ENCODE results near the gene ABHD12.

The ABHD12 gene

DNA sequence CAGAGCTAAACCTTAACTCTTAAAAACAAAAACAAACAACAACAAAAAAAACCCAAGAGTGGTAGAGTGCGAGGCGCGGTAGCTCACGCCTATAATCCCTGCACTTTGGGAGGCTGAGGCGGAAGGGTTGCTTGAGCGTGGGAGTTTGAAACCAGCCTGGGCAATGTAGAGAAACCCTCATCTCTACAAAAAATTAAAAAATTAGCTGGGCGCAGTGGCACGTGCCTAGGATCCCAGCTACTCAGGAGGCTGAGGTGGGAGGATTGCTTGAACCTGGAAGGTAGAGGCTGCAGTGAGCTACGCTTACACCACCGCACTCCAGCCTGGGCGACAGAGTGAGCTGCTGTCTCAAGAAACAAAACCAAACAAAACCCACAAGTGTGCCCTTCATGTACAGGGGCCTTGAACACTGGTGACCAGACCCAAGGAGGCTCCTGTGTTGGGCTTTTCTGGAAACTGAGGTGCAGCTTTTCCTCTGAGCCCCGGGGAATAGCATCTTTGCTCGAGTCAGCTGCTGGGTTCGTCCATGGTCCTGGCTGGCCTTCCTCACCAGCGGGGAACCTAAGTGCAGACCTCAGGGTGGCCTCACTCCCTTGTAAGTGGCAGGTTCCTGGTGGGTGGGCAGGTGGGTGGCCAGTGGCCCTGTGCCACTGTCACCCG, 102.9 kb downstream of the ABHD12 start:
- DNase-seq, result no peak

DNA sequence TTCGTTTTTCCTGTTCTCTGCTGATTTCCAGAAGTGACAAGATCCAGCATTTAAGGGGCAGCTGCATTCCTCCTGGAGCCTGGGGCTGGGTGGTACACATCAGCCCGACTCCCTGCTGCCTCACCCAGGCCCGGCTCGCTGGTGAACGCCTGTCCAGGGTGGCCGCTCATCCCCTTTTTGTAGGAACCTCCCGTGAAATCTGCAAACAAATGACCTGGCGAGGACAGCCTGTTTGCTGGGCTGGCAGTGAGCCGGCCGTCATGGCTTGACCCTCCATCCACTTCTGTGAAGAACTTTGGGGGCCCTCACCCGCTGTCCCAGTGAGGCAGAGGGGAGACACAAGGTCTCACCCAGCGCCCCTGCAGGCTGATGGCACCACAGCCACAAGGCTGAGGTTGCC, 103.7 kb downstream of the ABHD12 start:
- no peak for DNase-seq

DNA sequence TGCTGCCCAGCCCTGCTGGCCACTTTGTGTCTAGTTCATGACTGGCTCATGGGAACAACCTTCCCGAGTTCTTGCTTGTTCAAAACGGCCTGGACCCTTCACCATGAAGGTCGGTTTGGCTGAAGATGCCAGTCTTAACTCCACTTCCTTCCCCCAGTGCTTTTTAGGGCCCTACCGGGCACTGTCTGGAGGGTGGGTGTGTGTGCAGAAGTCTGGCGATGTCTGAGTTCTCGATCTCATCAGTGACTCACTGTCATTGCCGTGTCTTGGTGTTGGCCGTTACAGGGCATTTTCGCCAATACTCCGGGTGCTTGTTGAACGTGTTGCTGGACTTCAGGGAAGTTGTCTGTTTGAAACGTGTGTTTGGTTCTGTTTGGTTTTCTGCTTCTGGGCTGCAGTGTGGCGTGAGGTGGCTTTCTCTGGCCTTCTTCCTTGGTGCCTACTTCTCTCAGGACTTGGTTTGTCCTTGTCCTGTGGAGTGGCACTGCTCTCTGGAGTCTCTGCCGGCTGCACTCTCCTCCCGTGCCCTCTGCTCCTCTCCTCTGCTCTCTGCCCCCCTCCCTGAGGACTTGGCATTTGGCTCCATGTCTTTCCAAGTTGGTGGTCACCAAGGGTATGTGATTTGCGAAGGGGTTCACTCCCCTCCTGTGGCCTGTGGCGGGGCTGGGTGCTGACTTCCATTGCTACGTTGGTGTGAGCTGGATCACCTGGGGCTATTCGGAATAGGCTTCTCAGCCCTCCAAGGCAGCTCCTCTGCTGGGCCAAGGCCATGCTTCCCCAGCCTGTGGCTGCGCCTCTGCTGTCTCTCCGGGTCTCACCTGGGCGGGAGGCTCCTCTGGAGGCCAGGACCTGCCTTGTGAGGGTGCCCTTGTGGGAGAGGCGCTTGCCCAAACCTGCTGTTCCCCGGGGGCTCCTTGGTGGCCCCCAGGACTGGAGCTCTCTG, 104.5 kb downstream of the ABHD12 start:
- no peak for DNase-seq

DNA sequence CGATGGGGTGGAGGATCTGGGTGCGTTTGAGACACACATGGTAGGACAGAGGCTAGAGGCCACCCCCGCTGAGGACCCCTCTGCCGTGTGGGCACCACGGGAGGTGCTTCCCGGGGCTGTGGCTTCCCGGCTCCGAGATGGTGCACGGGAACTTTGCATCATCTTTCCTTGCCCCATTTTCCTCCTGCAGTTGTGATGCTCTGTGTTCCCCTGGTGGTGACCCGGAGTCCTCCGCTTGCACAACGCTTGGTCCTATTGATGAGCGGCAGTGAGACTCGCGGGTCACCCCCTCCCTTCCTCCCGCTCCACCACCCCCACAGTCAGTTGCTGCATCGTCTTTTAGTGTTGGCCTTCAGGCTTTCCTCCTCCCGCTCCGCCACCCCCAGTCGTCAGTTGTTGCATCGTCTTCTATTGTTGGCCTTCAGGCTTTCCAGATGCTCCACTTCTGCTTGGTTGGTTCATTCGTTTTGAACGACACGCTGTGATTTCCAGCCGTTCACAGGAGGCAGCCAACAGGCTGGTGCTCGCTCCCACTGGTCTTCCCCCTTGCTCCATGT, 105.5 kb downstream of the ABHD12 start:
- no peak for DNase-seq

DNA sequence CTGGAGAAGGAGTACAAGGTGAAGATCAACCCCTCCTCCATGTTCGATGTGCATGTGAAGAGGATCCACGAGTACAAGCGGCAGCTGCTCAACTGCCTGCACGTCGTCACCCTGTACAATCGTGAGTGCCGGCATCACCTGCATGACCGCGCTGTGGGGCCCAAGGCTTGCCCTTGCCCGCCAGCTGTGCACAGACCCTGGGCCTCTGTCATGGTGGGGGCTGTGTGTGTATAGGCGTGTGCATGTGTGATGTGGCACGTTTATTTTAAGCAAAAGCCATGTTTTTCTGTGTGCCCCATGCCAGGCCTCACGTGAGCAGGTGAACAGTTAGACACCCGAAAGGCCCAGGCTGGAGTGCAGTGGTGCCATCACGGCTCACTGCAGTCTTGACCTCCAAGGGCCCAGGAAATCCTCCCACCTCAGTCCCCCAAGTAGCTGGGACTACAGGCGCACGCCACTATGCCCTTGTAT, 106.5 kb downstream of the ABHD12 start:
- DNase-seq, result no peak

DNA sequence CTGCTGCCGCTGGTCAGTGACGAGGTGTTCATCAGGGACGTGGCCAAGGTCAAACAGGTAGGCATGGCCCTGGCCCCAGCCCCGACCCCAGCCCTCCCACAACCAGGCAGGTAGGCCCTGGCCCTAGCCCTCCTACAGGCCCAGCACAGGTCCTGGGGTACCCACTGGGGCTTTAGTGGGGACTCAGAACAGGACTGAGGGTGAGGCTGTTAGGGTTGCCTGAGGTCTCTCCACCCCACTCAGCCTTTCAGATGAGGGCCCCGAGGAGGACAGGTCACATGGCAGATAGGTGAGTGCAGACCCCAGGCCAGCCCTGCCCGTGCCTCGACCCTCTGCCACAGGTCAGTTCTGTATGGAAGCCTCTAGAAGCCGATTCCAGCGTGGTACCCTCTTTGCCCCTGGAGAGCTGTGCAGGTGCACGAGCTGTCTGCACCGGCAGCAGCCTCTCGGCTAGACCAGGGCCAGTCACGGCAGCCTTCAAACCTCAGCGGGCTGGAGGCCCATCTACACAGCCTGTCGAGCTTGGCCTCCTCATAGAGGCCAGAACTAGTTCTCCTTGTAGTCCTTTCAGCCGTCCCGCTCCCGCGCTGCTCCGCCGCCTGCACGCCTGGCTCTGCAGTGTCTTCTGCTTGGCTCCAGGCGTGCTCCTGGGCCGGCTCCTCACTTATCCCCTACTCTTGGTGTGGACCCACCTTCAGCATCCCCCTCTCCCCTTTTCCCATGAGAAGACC, 107.2 kb downstream of the ABHD12 start:
- DNase-seq, result no peak

DNA sequence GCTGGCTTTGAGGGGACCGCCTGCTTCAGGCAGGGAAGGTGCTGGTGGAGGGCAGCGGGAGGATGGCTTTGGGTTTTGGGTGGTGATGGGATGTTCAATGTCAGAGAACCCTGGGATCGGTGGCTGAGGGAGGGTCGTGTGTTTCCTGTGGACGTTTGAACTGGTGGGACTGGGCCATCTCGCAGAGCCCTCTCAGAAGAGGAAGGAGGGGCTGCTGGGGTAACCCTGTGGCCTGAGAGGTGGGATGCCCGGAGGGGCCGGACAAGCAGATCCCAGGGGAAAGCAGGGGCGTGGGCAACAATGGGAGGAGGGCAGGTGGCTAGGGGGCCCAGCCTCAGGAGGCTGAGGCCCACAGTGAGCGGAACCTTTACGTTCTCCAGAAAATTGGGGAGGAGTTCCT, 107.8 kb downstream of the ABHD12 start:
- DNase-seq, result no peak

DNA sequence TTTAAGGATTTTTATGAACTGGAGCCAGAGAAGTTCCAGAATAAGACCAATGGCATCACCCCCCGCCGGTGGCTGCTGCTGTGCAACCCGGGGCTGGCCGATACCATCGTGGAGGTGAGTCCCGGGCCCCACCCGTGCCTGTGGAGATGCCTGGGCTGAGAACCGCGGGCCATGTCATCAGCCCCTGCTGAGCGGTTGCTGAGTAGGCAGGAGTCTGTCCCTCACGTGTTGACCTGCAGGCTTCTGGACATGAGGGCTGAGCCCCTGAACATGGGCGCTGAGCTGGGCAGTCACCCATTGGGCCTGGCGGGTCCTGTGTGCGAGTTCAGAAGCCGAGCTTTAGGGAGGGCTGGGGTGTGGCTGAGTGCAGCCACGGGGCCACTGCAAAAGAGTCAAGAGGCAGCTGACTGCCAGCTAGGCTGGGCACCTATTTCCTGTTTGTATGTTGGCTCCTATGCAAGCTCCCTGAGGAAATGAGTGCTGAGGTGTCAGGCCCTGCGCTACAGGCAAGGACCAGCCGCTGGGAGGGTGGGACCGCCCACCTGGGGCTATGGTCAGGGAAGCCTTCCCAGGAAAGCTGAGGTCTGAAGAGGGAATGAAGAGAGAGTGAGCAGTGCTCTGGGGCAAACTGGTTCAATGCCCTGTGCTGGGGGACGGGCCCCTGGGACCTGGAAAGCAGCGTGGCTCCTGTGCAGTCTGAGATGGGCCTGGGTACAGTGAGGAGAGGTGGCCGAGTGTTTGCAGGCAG, 108.4 kb downstream of the ABHD12 start:
- DNase-seq, result no peak

DNA sequence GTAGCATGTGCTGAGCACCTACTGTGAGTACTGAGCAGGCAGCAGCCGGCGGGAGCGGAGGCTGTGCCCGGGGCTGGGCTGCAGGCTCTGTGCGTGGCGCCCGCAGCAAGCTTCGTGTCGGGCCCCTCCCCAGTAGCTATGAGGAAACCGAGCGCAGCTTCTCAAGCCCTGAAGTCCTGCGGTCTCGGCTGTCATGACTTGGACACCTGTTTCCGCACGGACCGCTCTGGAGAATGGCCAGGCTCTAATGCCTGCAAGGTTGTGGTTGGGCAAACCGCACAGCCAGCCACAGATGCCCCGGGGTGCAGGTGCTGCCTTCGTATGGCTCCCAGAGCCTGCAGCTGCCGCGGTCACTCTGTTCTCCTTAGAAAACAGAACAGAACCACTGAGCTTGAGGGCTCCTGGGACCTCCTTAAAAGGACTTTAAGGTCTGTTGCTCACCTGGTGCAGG, 109.1 kb downstream of the ABHD12 start:
- peak; percentile 35 to 47 for DNase-seq

DNA sequence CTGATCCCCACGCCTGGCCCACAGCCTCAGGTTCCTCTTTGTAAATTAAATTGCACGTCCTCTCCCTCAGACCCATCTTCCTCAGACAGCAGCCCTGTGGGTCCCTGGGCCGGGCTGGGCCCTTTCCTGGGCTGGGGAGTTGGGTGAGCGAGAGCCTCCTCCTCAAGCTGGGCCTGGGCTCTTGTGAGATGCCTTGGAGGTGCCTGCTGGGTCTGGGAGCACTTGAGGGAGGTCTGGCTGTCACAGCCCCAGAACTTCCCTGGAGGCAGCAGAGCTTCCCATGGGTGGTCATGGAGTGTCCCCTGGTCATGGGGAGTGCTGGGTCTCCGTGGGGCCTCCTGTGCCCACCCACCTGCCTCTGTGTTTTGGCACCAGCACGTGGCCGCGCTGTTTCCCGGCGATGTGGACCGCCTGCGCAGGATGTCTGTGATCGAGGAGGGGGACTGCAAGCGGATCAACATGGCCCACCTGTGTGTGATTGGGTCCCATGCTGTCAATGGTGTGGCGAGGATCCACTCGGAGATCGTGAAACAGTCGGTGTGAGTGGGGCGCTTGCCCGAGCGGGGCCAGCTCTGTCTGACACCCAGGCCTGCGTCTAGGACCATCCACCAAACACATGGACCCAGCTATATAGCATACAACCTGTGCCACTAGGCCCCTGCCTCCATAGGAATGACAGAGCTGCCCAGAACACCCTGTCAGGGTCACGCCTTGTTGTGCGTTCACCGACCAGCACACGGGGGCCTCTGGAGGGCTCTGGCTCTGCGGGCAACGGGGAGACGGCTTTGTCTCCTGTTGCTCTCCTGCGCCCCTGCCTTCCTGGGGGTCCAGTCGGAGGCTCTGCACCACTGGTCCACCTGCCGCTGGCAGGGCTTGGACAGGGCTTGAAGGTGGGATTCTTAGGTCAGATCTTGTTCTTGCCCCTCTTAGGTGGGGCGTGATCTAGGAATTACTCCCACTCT, 109.8 kb downstream of the ABHD12 start:
- DNase-seq, result no peak

DNA sequence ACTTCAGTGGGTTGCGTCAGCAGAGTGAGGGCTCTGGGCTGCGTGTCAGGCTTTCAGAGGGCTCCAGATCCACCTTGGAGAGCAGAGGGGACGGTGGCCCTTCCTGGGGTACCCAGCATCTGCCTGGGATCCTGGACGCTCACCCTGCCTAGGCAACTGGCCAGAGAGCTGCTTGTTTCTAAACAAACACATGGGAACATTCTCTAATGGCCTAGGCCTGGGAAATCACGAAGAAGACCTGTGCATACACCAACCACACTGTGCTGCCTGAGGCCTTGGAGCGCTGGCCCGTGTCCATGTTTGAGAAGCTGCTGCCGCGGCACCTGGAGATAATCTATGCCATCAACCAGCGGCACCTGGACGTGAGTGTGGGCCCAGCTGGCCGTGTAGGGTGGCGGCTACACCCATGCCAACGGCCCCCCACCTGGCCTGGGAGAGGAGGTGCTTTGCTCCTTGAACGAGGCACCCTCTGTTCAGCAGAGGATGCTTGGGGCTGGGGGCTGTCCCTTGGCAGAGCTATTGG, 110.5 kb downstream of the ABHD12 start:
- DNase-seq, result no peak

DNA sequence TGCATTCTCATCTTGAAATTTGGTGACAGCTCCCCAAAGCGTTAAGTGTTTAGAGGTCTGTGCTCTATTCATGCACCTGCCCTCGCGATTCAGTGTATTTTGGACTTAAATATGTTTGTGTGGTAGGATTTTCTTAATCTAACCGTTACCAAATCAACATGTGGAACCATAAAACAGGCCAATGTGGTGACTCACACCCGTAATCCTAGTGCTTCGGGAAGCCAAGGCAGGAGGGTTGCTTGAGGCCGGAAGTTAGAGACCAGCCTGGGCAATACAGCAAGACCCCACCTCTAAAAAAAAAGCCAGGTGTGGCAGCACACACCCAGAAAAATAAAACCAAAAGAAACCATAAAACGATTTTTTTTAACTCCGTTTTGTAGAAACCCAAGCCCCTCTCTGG, 111.2 kb downstream of the ABHD12 start:
- DNase-seq, result no peak

DNA sequence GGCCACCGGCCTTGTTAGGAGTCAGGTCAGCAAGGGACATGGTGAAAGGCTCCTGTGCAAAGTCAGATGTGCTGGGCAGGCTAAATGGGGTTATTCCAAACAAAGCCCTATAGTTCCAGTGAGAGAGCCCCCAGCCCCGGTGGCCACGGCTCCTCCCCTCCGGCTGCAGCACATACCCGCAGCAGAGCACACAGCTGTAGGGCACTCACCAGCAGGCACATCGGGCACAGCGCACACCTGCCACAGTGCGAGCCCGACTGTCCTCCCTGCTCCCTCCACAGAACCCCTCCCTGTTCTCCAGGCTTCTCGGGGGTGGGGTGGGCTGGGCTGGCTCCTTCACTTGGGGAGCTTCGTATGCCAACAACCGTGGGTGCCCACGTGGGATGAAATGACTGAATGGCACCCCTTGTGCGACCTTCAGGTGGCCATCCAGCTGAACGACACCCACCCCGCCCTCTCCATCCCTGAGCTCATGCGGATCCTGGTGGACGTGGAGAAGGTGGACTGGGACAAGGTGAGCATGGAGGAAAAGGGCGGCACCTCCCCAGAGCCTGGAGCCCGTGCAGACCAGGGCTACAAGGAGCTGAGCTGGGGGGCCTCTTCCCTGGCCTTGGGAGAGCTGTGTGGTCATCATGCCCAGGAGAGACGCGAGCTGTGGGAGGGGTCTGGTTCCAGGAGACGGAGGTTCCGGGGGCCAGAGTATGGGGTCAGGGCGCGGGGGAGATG, 111.8 kb downstream of the ABHD12 start:
- DNase-seq, result no peak

DNA sequence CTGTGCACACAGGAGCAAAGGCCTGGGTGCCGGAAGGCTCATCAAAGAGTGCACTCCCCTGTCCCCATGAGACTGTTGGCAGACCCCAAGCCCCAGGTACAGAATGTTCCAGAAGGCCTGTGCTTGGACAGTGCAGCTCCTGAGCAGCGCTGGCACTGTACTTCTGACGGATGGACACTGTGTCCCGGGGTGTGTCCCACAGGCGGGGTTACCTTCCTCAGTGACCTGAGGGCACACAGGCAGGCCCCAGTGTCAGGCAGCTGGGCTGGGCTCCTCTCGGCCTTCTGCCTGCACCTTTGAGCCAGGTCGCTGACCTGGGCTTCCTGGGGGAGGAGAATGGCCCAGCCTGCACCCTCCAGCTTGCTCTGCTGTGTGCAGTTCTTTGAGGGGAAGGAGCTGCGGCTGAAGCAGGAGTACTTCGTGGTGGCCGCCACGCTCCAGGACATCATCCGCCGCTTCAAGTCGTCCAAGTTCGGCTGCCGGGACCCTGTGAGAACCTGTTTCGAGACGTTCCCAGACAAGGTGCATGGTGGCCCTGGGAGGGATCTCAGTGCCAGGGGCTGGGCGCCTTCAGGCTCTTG, 112.6 kb downstream of the ABHD12 start:
- no peak for DNase-seq

DNA sequence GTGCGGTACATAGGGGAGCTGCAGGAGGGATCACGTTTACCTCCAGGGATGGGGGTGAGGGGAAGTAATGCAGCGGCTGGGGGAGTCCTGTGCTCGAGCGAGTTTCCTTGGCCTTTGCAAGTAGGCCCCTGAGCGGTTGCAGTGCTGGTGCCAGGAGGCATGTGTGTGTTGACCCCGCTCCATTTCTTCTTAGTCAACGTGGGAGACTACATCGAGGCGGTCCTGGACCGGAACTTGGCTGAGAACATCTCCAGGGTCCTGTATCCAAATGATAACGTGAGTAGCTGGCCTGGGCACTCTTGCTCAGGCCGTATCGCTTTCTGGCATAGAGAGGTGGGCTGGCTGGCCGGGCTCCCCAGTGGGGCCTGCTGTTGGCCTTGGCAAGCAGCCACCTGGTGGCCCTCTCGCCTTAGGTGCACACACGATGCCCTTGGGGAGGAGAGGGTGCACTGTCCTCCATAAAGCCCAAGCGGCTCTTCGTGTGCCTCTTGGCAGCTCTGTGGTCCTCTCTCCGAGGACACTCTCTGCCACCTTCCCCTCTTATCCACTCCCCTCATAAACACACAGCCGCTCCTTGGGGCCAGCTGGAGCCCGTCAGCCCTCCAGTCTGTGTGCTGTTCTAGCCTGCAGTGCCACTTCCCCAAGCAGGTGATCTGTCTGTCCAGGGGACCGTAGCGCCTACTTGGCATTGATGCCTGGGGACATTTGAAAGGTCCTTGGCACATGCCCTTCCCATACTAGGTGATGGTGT, 113.4 kb downstream of the ABHD12 start:
- DNase-seq, result no peak

DNA sequence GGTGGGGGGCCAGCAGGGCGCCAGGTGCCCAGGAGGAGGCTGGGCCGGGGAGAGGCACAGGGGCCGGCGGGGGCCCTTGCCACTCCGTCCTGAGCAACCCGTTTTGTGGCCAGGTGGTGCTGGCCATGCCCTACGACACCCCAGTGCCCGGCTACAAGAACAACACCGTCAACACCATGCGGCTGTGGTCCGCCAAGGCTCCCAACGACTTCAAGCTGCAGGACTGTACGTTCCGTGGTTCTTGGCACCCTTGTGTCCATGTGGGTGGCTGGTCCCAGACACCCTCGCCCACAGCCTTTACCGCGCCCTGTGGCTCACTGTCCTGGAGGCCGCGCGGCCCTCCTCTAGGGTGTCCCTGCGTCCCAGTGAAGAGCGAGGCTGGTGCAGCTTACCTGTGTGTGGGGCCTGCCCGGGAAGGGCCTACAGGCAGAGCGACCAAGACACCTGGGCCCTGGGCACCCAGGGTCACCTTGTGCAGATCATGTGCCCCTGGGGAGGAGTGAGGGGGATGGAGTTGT, 114.0 kb downstream of the ABHD12 start:
- DNase-seq, result no peak

DNA sequence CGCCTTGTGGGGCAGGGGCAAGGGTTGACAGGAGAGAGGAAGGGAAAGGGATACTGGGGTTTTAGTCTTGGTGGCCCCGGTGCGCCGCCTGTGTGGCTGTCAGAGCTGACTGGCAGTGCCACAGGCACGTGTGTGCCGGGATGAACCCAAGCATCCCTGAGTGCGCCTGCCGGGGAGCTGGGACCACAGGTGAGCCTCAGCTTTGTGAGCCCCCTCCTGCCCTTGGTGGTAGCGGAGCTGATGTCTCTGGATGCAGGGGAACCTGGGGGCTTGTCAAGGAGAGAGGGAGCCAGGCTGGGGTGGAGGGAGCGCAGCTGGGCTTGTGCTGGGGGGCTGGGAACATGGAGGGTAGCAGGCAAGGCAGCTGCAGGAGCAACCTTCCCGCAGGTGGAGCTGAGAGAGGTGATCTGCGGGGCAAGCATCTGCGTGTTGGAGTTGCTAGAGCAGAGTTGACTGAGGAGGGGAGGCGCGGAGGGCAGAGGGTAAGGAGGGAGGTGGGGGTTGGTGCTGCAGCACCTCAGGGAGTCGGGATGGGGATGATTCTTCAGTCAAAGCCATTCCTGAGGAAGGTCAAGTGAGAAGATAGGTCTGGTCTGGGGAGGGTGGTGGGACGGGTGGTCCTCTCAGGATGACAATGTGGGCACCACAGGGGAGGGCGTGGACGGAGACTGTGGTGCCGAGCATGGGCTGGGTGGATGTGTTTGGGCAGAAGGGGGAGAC, 114.7 kb downstream of the ABHD12 start:
- no peak for DNase-seq
